HG03280 (cell line): ENCODE data around the gene USP48.
"Not testable (repeated sequence)": the region's sequence is repeated elsewhere in the genome, so short reads cannot be mapped to it uniquely, and the experiment has no call there.

Experiments used
- ATAC-seq: cut with Tn5 transposase; IDR thresholded peaks from one replicate; pipeline ENCODE4 v1.9.1; 2021; ENCODE audit warnings: mild to moderate bottlenecking, moderate library complexity; ENCODE audit not compliant: unreplicated experiment

The USP48 gene

GRCh38 chr1:21774835-21775549 lies 8.0 kb downstream of the USP48 start:
- no peak for ATAC-seq

- ATAC-seq, result no peak
Observed at GRCh38 chr1:21773585-21773984, 9.4 kb downstream of the USP48 start.

- not testable (repeated sequence) for ATAC-seq
Observed at GRCh38 chr1:21771672-21772071, 11.3 kb downstream of the USP48 start.

- ATAC-seq, result not testable (repeated sequence)
Observed at GRCh38 chr1:21770602-21771001, 12.3 kb downstream of the USP48 start.

GRCh38 chr1:21770201-21770600 lies 12.7 kb downstream of the USP48 start:
- ATAC-seq, result no peak

- not testable (repeated sequence) for ATAC-seq
Observed at GRCh38 chr1:21767106-21767505, 15.8 kb downstream of the USP48 start.

- ATAC-seq, result no peak
Observed at GRCh38 chr1:21766210-21766609, 16.7 kb downstream of the USP48 start.

- no peak for ATAC-seq
Observed at GRCh38 chr1:21764615-21765423, 18.1 kb downstream of the USP48 start.

GRCh38 chr1:21763694-21764419 lies 19.1 kb downstream of the USP48 start:
- no peak for ATAC-seq

GRCh38 chr1:21763236-21763635 lies 19.7 kb downstream of the USP48 start:
- no peak for ATAC-seq

- ATAC-seq, result no peak
Observed at GRCh38 chr1:21762022-21762404, 20.9 kb downstream of the USP48 start.

- ATAC-seq, result no peak
Observed at GRCh38 chr1:21761052-21761451, 21.9 kb downstream of the USP48 start.

- no peak for ATAC-seq
Observed at GRCh38 chr1:21759818-21760217, 23.1 kb downstream of the USP48 start.

GRCh38 chr1:21759182-21759581 lies 23.8 kb downstream of the USP48 start:
- no peak for ATAC-seq

- ATAC-seq, result no peak
Observed at GRCh38 chr1:21758614-21759013, 24.3 kb downstream of the USP48 start.

- no peak for ATAC-seq
Observed at GRCh38 chr1:21756393-21757089, 26.4 kb downstream of the USP48 start.

- no peak for ATAC-seq
Observed at GRCh38 chr1:21755067-21755466, 27.9 kb downstream of the USP48 start.

GRCh38 chr1:21754583-21754982 lies 28.4 kb downstream of the USP48 start:
- no peak for ATAC-seq

GRCh38 chr1:21752186-21752585 lies 30.8 kb downstream of the USP48 start:
- ATAC-seq, result no peak

GRCh38 chr1:21751281-21751680 lies 31.7 kb downstream of the USP48 start:
- ATAC-seq, result no peak

- no peak for ATAC-seq
Observed at GRCh38 chr1:21750841-21751240, 32.1 kb downstream of the USP48 start.
